ENCODE results near the gene SYMPK.

The SYMPK gene

DNA sequence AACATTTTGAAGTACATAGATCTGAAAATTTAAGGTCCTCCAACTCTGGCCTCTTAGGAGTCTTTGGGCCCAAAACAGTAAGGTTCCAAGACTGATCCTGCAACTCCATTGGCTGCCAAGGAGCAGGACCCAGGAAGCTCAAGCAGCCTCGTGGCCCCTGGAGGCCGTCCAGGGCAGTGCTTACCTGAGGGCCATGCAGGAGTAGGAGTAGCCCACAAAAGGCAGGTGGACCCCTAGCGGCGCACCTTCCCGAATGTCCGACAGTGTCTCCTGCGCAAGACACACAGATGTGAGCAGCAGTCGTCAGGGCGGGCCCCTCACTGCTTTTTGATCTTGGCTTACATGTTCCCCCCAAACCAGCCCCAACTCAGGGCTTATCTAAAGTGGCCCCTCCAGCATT is 88.2 kb downstream of the SYMPK start:
- Mint-ChIP-seq H3K27me3 (peaks cover 95% of the 10 kb centered on the region), H3K4me3 (no peak overlapping the region), H3K36me3 (ENCODE audit: low read depth) (peaks cover 83% of the 10 kb centered on the region), H3K9me3 (no peaks in the 10 kb centered on the region), H3K27ac (no peak overlapping the region), H3K4me1 (ENCODE audit: low read depth) (peaks cover 35% of the 10 kb centered on the region)
- intact Hi-C loops (cut with micrococcal nuclease): no loop called here

DNA sequence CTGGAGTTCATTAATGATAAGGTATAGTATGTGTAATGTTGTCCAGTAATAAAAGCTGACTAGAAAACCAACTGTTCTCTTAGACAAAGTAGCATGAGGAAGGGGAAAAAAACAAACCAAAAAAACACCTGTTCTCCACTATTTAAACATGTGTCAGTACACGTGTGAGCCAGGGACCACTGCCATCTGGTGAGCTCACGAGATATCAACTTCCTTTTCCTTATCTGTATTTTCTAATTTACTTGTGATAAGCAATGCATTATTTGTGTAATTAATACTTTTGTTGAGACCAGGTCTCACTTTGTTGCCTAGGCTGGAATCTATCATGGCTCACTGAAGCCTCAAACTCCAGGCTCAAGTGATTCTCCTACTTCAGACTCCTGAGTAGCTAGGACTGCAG is 89.6 kb downstream of the SYMPK start:
- peaks cover 91% of the 10 kb centered on the region for H3K27me3 Mint-ChIP-seq
- intact Hi-C loops (cut with micrococcal nuclease): no loop called here

GRCh38 chr19:45772912-45773311 is 90.0 kb downstream of the SYMPK start:
- H3K36me3 Mint-ChIP-seq (ENCODE audit: low read depth): peaks cover 72% of the 10 kb centered on the region
- H3K27me3 Mint-ChIP-seq: peaks cover 91% of the 10 kb centered on the region
- no peaks in the 10 kb centered on the region for H3K9me3 Mint-ChIP-seq
- H3K27ac Mint-ChIP-seq: no peak overlapping the region
- H3K4me3 Mint-ChIP-seq: no peak overlapping the region
- peaks cover 37% of the 10 kb centered on the region for H3K4me1 Mint-ChIP-seq (ENCODE audit: low read depth)
- intact Hi-C loops (cut with micrococcal nuclease): no loop called here

More for the DNA sequence above, 89.6 kb downstream of the SYMPK start:
- Mint-ChIP-seq H3K36me3 (ENCODE audit: low read depth) (peaks cover 77% of the 10 kb centered on the region), H3K4me1 (ENCODE audit: low read depth) (peaks cover 34% of the 10 kb centered on the region), H3K27ac (no peak overlapping the region), H3K4me3 (no peak overlapping the region), H3K9me3 (no peaks in the 10 kb centered on the region)

- no peak overlapping the region for H3K27ac Mint-ChIP-seq
- no peak overlapping the region for H3K4me3 Mint-ChIP-seq
- H3K4me1 Mint-ChIP-seq (ENCODE audit: low read depth): peaks cover 43% of the 10 kb centered on the region
- no peaks in the 10 kb centered on the region for H3K9me3 Mint-ChIP-seq
- H3K27me3 Mint-ChIP-seq: peaks cover 91% of the 10 kb centered on the region
- H3K36me3 Mint-ChIP-seq (ENCODE audit: low read depth): peaks cover 66% of the 10 kb centered on the region
- intact Hi-C loops (cut with micrococcal nuclease): no loop called here
Measured at GRCh38 chr19:45772130-45772840, 90.7 kb downstream of the SYMPK start.

DNA sequence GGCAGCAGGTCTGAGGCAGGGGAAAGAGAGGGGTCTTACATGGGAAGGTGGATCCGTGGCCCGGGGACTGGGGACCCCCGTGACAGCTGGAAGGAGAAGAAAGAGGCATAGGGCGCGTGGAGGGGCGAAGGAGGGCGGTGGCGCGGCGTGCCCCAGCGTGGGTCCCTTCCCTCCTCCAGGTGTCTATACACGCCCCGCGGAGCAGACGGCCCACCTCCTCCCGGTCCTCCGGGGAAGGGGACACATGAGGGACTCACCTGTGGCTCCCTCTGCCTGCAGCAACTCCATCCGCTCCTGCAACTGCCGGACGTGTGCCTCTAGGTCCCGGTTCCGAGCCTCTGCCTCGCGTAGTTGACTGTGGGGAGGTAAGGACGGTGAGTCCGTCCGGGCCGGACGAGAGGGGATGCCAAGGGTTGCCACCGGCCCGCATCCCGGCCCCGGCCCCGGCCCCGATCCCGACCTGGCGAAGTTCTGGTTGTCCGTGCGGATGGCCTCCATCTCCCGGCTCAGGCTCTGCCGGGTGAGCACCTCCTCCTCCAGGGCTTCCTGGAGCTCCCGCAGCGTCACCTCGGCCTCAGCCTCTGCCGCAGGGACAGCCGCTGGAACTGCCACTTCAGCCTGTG is 91.5 kb downstream of the SYMPK start:
- no peak overlapping the region for H3K4me3 Mint-ChIP-seq
- intact Hi-C loops (cut with micrococcal nuclease): no loop called here
- H3K27ac Mint-ChIP-seq: no peak overlapping the region
- peaks cover 46% of the 10 kb centered on the region for H3K4me1 Mint-ChIP-seq (ENCODE audit: low read depth)
- H3K36me3 Mint-ChIP-seq (ENCODE audit: low read depth): peaks cover 57% of the 10 kb centered on the region
- H3K9me3 Mint-ChIP-seq: no peaks in the 10 kb centered on the region
- H3K27me3 Mint-ChIP-seq: peaks cover 89% of the 10 kb centered on the region

DNA sequence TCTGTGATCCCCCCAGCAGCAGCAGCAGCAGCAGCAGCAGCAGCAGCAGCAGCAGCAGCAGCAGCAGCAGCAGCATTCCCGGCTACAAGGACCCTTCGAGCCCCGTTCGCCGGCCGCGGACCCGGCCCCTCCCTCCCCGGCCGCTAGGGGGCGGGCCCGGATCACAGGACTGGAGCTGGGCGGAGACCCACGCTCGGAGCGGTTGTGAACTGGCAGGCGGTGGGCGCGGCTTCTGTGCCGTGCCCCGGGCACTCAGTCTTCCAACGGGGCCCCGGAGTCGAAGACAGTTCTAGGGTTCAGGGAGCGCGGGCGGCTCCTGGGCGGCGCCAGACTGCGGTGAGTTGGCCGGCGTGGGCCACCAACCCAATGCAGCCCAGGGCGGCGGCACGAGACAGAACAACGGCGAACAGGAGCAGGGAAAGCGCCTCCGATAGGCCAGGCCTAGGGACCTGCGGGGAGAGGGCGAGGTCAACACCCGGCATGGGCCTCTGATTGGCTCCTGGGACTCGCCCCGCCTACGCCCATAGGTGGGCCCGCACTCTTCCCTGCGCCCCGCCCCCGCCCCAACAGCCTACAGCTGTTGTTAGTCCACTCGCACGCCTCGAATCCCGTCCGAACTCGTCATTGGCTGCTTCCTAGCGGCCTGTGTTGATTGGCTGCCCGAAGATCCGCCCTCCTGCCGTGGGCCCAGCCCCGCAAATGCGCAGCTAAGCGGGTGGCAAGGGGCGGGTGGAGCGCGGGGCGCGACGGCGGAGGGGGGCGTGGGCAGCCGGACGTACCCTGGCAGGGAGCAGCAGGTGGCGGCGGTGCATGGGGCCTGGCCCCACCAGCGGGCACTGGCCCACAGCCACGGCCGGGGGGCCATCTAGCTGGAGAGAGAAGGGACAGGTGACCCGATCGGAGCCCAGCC is 92.5 kb downstream of the SYMPK start:
- H3K27me3 Mint-ChIP-seq: peaks cover 90% of the 10 kb centered on the region

GRCh38 chr19:45769821-45770191 is 93.1 kb downstream of the SYMPK start:
- peaks cover 48% of the 10 kb centered on the region for H3K36me3 Mint-ChIP-seq (ENCODE audit: low read depth)
- peak overlapping the region; percentile 90 for H3K4me3 Mint-ChIP-seq
- H3K27me3 Mint-ChIP-seq: peaks cover 90% of the 10 kb centered on the region
- H3K27ac Mint-ChIP-seq: peak overlapping the region; percentile 88
- H3K4me1 Mint-ChIP-seq (ENCODE audit: low read depth): peaks cover 46% of the 10 kb centered on the region
- no peaks in the 10 kb centered on the region for H3K9me3 Mint-ChIP-seq
- intact Hi-C loops (cut with micrococcal nuclease): loop anchor here (1.0 kb wide), 2 partner anchors 9 to 29 kb away; no protein-coding TSS in a partner anchor

More for the DNA sequence above, 92.5 kb downstream of the SYMPK start:
- intact Hi-C loops (cut with micrococcal nuclease): loop anchor here (1.0 kb wide), 2 partner anchors 9 to 29 kb away; no protein-coding TSS in a partner anchor
- H3K36me3 Mint-ChIP-seq (ENCODE audit: low read depth): peaks cover 53% of the 10 kb centered on the region
- peak overlapping the region; percentile 90 for H3K4me3 Mint-ChIP-seq
- H3K9me3 Mint-ChIP-seq: no peaks in the 10 kb centered on the region
- peak overlapping the region; percentile 88 for H3K27ac Mint-ChIP-seq
- peaks cover 46% of the 10 kb centered on the region for H3K4me1 Mint-ChIP-seq (ENCODE audit: low read depth)

DNA sequence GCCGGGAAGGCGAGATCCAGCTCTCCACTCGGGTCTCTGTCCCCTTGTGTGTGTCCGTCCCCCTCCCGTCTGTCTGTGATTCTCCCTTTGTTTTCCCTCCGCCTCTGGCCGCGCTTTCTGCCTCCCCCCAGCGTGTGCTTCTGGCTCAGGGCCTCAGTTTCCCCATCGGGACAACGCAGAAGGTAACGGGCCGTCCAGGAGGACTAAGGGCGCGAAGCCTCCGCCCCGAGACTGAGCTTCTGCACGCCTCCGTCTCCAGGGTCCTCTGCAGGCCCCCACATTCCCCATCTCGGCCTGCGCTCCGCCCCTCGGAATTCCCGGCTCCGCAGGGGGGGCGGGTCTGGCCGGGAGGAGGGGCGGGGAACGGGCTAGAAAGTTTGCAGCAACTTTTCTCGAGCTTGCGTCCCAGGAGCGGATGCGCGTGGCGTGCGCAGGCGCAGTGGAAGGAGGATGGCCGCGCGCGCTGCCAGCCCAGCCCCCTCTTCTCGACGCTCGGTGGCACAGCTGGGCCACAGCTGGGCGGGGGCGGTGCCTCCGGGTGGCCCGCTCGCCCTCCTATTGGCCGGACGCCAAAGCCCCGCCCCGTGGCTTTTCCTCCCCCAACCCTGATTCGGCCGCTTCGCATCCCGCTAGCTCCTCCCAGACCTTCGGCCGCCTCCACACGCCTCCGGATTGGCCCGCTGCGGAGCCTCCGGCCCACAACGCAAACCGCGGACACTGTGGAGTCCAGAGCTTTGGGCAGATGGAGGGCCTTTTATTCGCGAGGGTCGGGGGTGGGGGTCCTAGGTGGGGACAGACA is 93.8 kb downstream of the SYMPK start, which contains the start of gene SIX5:
Gene SIX5 (minus strand): TSS at position 269 of the 799 bp plus-strand sequence. CDS start 408 bp downstream, outside the sequence.
- intact Hi-C loops (cut with micrococcal nuclease): no loop called here
- H3K4me1 Mint-ChIP-seq (ENCODE audit: low read depth): peaks cover 46% of the 10 kb centered on the region
- peak within 1 kb of the TSS; percentile 88 for H3K27ac Mint-ChIP-seq
- no peaks in the 10 kb centered on the region for H3K9me3 Mint-ChIP-seq
- H3K27me3 Mint-ChIP-seq: peaks cover 90% of the 10 kb centered on the region
- H3K36me3 Mint-ChIP-seq (ENCODE audit: low read depth): peaks cover 42% of the 10 kb centered on the region
- H3K4me3 Mint-ChIP-seq: peak within 1 kb of the TSS; percentile 90

- intact Hi-C loops (cut with micrococcal nuclease): no loop called here
- Mint-ChIP-seq H3K27ac (peak overlapping the region; percentile 88), H3K27me3 (peaks cover 90% of the 10 kb centered on the region)
Measured at GRCh38 chr19:45768655-45768983, 94.3 kb downstream of the SYMPK start.

GRCh38 chr19:45767881-45768654 is 94.9 kb downstream of the SYMPK start:
- peaks cover 90% of the 10 kb centered on the region for H3K27me3 Mint-ChIP-seq
- H3K27ac Mint-ChIP-seq: peak overlapping the region; percentile 88
- peak overlapping the region; percentile 78 for H3K4me3 Mint-ChIP-seq
- peaks cover 46% of the 10 kb centered on the region for H3K4me1 Mint-ChIP-seq (ENCODE audit: low read depth)
- H3K9me3 Mint-ChIP-seq: no peaks in the 10 kb centered on the region
- peaks cover 37% of the 10 kb centered on the region for H3K36me3 Mint-ChIP-seq (ENCODE audit: low read depth)
- intact Hi-C loops (cut with micrococcal nuclease): no loop called here

More at GRCh38 chr19:45768655-45768983, 94.3 kb downstream of the SYMPK start:
- Mint-ChIP-seq H3K36me3 (ENCODE audit: low read depth) (peaks cover 42% of the 10 kb centered on the region), H3K4me3 (peak overlapping the region; percentile 90), H3K4me1 (ENCODE audit: low read depth) (peaks cover 46% of the 10 kb centered on the region), H3K9me3 (no peaks in the 10 kb centered on the region)

DNA sequence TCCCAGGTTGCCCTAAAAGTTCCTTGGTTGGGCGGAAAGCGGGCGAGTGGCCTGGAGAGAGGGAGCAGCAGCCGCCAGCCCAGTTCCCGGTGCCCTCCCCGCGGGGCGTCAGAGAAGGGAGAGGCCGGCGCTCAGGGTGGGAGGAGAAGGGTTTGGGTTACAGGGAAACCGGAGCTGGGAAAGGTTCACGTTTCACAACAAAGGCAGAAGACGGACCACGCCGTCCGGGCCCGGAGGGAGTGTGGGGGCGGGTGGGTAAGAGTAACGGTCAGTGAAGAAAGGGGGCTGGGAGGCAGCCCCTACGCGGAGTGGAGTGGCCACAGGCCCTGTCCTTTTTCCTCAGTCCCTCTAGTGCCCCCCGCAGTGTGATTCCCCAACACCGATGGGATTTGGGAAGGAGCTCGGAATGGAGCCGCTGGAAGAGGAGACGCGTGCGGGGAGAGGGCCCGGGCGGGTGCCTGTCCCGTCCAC is 95.5 kb downstream of the SYMPK start:
- Mint-ChIP-seq H3K4me1 (ENCODE audit: low read depth) (peaks cover 44% of the 10 kb centered on the region), H3K27ac (no peak overlapping the region), H3K9me3 (no peaks in the 10 kb centered on the region), H3K27me3 (peaks cover 90% of the 10 kb centered on the region), H3K4me3 (peak overlapping the region; percentile 78), H3K36me3 (ENCODE audit: low read depth) (peaks cover 31% of the 10 kb centered on the region)
- intact Hi-C loops (cut with micrococcal nuclease): no loop called here

GRCh38 chr19:45766869-45767346 is 96.0 kb downstream of the SYMPK start:
- H3K36me3 Mint-ChIP-seq (ENCODE audit: low read depth): peaks cover 25% of the 10 kb centered on the region
- peak overlapping the region; percentile 78 for H3K4me3 Mint-ChIP-seq
- H3K9me3 Mint-ChIP-seq: no peaks in the 10 kb centered on the region
- intact Hi-C loops (cut with micrococcal nuclease): no loop called here
- H3K27ac Mint-ChIP-seq: no peak overlapping the region
- peaks cover 90% of the 10 kb centered on the region for H3K27me3 Mint-ChIP-seq
- H3K4me1 Mint-ChIP-seq (ENCODE audit: low read depth): peaks cover 39% of the 10 kb centered on the region
